GM19397 (cell line): Measurements from ENCODE around the gene WDR26.
A peak's percentile ranks its signal among the peaks of the same experiment; 100 is the strongest.
"Not testable (repeated sequence)": the region's sequence is repeated elsewhere in the genome, so short reads cannot be mapped to it uniquely, and the experiment has no call there.

Experiments
- ATAC-seq: cut with Tn5 transposase; IDR thresholded peaks from one replicate; pipeline ENCODE4 v1.9.1; 2021; ENCODE audit warnings: mild to moderate bottlenecking, moderate library complexity; ENCODE audit not compliant: unreplicated experiment

WDR26 gene

DNA sequence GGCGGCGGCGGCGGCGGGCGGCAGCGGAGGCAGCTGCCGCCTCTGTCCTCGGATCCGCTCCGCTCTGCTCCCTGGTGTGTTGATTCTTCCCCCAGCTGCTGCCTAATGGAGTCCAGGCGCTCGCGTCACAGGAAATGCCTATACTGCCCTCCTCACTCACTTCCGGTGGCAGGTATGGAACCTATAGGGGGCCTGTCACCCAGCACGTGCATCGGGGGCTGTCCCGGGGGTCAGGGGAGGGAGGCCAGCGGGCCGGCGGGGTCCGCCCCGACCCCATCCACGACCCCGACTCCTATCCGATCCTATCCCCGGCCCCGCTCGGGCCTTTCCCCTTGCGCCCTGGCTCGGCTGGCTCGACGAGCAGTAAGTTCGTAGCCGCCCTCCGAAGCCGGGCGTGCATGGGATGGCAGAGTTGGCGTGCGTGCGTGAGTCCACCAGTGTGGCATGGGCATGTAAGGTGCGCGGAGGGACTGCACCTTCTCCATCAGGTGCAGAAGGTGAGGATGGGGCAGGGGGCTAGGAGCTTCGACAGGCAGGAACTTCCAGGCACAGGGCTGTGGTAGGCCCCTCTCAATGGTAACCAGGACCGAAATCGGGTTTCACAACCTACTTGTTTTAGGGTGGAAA lies at the start of gene WDR26:
Gene WDR26 (minus strand): TSS at position 107 of the 627 bp plus-strand sequence.
- peak; percentile 92 for ATAC-seq

DNA sequence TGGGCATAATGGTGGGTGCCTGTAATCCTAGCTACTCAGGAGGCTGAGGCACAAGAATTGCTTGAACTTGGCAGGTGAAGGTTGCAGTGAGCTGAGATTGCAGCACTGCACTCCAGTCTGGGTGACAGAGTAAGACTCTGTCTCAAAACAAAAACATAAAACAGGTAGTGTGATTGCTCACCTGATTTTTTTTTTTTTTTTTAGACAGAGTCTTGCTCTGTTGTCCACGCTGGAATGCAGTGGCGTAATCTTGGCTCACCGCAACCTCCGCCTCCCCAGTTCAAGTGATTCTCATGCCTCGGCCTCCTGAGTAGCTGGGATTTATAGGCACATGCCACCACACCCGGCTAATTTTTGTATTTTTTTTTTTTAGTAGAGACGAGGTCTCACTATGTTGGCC lies 48.6 kb upstream of the WDR26 start:
- not testable (repeated sequence) for ATAC-seq

DNA sequence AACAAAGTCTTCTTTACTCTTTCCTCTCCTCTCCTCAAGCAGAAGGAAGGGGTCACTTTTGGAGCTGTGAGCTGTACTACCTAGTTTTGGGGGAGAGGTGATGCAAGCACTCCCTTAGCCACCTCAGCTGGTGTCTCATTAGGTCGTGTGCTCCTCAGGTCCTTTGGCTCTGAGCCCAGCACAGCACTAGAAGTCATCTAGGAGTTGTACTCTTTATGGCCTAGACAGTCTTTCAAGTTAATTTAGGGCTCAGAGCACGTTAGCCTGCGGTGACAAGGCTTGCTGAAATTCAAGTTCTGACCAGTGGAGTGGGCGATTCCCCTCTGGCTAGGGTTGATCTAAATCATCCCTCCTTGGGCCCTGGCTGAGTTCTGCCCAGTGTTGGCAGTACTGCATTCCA lies 48.0 kb upstream of the WDR26 start:
- ATAC-seq: no peak

DNA sequence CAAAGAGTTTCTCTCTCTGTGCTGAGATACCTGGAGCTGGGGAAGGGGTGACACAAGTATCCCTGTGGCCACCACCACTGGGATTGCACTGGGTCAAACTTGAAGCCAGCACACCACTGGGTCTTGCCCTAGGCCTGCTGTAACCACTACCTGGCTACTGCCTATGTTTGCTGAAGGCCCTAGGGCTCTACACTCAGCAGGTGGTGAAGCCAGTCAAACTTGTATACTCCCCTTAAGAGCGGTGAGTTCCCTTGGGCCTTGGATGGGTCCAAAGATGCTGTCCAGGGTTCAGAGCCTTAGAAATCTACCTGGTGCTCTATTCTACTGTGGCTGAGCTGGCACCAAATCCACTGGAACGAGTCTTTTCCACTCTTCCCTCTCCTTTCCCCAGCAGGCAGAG lies 47.0 kb upstream of the WDR26 start:
- no peak for ATAC-seq

DNA sequence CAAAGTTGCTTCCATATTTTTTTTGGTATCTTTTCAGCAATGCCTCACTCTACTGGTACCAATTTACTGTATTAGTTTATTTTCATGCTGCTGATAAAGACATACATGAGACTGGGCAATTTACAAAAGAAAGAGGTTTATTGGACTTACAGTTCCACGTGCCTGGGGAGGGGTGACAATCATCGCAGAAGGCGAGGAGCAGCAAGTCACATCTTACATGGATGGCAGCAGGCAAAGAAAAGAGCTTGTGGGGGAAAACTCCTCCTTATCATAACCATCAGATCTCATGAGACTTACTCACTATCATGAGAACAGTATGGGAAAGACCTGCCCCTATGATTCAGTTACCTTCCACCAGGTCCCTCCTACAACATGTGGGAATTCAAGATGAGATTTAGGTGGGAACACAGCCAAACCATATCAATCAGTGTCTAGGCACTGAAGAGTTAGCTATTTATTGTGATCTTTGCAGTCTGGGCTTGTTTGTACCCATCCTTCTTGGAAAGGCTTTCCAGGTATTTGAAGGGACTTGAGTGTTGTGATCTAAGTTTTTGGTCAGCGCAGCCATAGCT lies 46.4 kb upstream of the WDR26 start:
- not testable (repeated sequence) for ATAC-seq

DNA sequence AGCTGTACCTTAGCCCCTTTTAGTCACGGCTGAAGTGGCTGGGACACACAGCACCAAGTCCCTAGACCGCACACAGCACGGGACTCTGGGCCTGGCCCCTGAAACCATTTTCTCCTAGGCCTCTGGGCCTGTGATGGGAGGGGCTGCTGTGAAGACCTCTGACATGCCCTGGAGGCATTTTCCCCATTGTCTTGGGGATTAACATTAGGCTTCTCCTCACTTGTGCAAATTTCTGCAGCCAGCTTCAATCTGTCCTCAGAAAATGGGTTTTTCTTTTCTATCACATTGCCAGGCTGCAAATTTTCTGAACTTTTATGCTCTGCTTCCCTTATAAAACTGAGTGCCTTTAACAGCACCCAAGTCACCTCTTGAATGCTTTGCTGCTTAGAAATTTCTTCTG lies 45.6 kb upstream of the WDR26 start:
- not testable (repeated sequence) for ATAC-seq

DNA sequence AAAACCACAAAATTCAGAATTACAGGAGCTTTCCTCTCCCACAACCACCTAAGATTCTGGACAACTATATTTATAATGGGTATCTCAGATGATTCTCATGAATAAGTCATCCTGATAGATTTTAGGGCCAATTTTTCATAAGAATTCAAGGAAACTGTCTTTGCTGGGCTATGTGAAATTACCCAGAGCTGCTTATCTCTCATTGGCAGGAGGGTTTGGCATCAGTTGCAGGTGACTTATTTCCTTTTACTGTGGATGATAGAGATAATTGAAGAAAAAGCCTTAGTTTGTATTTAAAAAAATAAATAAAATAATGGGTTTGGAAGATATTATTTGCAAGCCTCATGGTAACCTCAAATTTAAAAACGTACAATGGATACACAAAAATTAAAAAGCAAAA lies 38.2 kb upstream of the WDR26 start:
- no peak for ATAC-seq

DNA sequence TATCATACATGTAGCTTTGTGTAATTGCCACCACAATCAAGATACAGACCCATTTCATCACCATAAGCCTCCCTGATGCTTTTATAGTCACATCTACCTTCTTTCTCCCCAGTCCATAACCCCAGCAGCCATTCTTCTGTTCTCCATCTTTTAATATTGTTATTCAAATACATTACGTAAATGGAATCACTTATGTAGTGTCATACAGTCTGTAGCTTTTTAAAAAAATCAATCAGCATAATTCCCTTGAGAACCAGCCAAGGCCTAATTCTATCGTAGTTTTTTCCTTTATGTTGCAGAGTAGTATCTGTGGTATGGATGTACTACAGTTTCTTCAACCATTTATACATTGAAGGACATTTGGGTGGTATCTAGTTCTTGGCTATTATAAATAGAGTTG lies 31.6 kb upstream of the WDR26 start:
- ATAC-seq: no peak

DNA sequence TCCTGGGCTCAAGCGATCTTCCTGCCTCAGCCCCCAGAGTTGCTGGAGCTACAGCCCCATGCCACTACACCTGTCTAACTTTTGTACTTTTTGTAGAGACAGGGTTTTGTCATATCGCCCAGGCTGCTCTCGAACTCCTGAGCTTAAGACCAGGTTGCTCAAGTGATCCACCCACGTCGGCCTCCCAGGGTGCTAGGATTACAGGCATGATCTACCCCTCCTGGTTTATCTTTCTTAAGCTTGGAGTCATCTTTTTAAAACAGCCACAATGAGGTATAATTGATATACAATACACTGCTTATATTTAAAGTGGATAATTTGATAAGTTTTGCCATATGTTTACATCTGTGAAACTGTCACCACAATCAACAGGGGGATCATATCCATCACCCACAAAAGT lies 25.4 kb upstream of the WDR26 start:
- no peak for ATAC-seq

DNA sequence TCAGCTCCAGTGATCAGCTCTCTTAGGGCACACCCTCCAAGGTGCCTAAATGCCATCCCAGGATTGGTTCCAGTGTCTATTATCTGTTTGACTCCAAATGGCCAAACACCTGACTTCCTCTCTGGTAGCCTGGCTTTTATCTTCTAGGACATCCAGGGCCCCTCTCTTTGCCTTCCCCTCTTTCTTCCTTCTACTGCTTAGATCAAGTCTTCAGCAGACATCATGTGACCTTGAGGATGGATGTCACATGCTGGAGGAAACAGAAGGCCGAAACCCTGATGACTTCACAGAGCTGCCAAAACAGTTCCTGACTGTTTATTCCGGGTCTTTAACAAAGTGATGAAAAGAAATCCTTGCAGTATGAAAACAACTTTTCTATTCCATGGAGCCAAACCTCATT lies 24.4 kb upstream of the WDR26 start:
- no peak for ATAC-seq

DNA sequence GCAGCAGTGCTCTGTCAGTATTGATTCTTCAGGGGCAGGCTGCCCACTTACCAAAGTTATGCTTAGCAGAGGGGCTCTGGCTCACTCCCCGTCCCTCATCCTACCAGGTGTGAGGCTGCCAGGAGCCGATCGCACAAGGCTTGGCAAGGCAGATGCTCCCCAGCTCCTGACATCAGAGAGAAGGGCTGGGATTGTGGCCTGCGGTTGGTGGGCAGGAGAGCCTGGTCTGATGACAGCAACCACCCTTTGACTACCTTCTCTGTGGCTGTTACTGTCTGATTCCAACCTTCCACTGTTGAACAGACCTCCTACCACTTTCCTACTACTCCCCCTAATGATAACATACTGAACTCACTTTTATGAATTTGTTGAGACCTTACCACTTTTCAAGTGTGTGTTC lies 23.7 kb upstream of the WDR26 start:
- ATAC-seq: no peak

DNA sequence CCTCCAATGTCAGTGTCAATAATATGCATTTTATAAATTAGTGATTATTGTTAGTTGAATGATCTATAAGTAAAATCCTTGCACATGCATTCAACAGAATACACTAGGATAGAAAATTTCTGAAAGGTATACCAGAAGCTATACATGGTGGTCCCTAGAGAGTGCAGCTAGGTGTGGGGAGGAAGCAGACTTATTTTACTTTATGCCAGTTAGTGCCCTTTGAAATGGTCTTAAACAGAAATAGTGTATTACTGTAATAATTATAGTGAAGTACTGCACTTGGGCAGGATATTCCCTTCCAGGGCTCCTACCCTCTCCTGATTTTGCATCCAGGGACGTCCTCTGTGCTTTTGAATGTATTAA lies 23.2 kb upstream of the WDR26 start:
- no peak for ATAC-seq

DNA sequence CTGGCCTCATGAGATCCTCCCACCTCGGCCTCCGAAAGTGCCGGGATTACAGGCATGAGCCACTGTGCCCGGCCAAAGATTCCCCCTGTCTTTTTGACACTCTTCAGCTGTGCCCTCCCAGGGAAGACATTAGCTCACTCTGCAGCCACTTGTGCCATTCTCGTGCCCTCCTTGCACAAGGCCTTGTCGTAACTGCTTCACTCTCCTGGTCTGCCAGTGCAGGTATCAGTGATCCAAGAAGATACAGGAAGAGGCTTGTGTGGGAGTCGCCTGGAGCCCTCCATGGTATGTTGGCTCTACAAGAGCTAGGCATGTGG lies 22.0 kb upstream of the WDR26 start:
- no peak for ATAC-seq

DNA sequence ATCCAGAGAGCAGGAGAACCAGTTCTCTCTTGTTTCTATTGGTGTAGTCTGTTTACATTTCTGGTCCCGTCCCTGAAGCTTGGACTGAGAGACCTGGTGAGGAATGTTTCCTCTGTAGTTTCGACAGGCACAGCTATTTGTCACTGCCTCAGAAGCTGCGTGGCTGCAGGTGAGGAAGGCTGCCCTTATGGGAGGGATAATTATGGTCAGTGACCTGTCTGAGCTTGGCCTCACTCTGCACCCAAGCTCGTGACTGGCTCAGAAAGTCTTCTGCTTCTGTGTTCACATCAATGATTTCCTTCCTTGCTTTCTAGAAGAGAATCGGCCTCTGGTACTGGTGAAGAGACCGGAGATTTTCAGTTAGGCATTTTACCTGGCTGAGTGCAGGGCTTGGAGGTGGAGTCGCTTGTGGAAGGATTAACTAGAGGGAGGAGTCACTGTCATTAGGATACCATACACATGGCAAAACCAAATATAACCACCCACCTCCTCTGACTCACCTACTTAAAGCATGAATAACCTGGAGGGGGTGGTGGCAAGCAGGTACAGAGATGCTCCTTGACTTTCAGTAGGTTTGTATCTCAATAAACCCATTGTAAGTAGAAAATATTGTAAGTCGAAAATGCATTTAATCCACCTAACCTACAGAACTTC lies 19.9 kb upstream of the WDR26 start:
- no peak for ATAC-seq

DNA sequence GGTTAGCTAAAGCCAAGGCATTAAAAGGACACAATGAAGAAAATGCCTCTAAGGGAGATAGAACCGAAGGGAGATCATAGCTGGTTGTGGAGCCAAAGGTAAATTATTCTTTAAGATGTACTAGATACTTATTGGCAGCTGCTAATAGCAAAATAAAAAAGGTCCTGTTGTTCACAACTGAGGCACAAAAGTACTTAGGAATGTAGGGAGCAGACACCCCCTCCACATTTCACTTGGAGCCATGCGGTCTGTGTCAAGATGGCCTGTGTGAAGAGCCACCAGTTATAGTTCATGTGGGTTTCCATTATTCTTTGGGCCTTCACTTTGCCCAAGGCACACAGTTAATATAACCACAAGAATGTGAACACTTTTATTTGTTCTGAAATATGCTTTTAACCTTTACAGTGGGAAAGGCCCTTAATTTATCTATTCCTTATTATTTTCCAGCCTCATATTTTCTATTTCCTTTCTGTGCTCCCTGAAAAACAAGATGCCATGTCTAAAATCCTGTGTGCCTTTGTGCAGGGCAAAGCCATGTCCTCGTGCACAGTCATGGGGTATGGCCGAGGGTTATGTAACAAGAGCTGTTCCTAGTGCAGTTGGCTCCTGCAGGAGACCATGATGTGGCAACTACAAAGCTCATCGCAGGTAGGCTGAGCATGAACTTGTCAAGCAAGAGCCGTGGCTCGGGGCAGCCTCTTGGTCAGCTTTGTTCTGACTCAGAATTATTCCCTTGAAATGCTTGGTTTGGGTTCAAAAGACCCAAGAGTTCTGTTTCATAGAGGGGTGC lies 16.2 kb upstream of the WDR26 start:
- ATAC-seq: no peak

DNA sequence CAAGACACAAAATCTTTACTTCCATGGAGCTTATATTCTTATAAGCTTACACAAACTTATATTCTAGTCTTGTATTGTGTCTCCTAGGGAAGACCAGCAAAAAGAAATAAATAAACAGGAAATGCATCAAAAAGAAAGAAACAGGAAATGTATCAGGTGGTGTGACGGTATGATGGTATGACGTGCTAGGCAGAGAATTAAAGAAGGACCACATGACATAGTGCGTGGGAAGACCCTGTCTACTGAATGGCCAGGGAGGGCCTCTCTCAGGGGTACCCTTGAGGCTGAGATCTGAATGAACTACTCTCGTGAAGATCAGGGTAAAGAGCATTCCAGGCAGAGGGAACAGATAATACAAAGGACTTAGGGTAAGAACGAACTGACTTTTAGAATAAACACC lies 15.6 kb upstream of the WDR26 start:
- ATAC-seq: no peak

DNA sequence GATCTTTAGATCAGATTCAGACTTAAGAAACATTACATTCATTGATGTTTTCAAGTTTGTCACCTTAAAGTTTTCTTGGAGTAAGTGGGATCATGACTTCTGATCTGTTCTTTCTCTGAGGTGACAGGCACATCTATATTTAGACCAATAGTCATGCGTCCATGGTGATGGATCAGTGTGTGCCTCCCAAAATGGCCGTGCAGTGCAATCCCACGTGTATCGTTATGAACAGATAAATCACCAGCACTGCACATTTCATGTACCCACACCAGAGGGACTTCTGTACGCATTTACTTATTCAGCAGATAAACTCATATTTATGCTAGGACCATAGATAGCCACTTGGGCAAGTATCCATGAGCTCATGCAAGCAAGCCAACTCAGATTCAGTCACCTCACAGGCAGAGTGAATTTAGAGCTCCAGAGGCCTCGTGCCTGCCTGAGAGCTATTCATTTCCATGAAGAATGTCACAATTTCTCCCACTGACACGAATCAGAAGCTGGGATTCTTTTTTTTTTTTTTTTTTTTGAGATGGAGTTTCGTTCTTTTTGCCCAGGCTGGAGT lies 13.9 kb upstream of the WDR26 start:
- no peak for ATAC-seq

DNA sequence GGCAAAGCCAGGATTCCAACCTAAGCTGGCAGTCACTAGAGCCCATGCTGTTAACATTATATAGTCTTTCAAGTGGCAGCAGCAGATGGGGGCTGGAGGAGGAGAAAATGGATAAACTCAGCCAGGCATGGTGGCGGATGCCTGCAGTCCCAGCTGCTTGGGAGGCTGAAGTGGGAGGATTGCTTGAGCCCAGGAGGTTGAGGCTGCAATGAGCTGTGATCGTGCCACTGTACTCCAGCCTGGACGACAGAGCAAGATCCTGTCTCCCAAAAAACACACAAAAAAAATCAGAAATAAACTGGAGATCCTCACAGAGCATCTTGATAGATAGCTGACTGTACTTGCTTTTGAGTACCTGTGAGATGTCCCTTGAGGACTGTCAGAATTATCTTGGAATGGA lies 13.4 kb upstream of the WDR26 start:
- ATAC-seq: no peak

DNA sequence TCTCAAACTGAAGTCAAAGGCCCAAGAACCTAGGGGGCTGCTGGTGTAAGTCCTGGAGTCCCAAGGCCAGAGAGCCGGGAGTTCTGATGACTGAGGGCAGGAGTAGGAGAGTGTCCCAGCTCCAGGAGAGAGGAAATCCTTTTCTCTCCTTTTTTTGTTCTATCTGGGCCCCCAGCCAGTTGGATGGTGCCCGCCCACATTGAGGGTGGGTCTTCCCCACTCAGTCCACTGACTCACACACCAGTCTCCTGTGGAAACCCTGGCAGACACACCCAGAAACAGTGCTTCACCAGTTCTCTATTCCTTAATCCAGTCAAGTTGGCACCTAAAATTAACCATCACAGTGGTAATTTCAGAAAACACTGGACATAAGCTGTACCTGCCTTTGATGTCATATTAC lies 12.7 kb upstream of the WDR26 start:
- no peak for ATAC-seq

DNA sequence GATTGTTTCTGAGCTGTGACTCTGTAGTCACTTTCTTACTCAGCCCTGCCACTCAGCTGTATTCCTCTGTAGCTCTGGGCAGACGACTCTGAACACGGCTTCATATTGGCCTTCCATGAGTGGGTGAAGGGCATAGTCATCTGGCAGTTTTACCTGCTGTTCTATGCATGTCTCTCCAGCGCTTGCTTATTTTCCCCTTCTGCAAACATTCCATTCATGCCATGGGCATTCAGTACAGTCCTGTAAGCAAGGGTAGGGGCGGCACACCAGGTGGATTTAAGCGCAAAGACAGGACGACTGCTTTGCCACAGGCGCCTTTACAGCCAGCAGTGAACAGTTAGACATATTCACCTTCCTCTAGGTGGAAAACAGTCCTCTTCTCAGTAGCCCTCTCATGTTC lies 4.4 kb upstream of the WDR26 start:
- ATAC-seq: no peak

DNA sequence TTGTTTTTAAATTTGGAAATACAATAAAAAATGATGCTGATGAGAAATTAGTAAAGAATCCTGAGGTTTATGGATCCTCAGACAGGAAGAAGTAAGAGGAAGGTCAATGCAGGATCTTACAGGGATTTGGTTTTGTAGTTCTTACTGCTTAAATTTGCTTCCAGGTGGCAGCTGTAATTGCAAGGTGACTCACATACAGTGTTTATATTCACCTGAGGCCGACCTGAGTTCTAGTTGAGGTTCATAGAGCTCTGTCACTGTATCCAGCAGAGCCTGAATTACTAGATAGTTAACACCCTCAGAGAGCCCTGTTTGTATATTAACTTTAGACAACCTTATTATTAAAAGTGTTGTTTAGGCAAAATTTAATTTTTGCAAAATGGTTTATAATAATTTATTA lies 1.4 kb upstream of the WDR26 start:
- ATAC-seq: no peak

DNA sequence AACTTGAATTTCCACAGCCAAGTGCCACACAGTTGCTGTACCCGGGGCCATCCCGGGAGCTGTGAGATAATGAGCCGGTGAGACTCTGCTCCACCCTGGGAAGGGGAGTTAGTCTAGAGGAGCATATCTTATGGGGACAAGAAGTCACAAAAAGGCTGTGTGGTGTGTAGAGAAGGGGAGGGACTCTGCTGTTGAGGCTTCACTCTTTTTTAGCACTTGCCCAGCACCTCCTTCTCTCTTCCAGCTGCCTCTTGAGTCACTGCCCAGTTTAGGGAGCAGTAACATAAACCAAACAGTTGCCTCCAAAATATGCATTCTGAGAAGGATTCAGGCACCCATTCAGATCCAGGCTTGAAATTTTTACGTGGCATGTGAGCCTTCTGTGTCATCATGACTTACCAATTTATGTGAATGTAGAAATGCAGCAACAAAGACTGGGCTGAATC lies 744 bp upstream of the WDR26 start:
- ATAC-seq: peak; percentile 2
